Measurements from ENCODE around the gene LDLRAD1.
"Not testable (repeated sequence)": the region's sequence is repeated elsewhere in the genome, so short reads cannot be mapped to it uniquely, and the experiment has no call there.

Gene LDLRAD1

DNA sequence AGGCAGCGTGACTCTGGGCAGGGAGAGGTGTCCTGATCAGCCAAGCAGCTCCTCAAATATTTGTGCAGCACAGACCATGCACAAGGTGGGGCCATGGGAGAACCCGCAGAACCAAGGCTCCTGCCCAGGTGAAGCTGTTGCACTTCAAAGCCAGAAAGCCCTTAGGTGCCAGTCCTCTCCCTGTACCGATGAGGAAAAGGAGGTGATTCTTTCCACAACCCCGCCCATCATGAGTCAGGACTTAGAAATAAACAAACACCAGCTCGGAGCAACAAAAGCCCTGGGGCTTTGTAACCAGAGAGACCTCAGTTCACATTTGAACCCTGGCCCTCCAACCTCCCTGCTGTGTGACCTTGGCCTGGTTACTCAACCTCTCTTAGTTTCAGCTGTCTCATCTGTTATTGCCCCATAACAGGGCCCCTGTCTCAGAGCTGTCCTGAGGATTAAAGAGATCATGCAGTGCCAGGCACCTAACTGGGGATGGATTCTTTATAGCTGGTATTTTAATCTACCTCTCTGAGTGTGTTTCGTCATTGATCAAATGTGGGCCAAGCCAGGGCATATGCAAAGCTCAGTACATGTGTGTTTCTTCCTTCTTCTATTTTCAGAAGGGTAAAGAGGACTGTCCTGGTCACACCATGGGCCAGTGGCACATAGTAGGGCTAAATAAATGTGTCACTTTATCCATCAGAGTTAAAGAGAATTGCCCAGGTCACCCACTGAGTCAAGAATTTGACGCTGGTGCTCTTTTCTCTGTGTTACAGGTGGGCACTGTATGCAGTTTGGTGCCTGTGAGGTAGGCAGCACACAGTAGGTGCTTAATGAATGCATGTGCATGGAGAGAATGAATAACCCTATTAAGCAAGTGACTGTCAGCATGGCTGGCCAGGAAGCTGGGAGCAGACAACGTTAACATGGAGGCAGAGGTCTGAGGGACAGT lies 1.4 kb downstream of the LDLRAD1 start:
- DNase-seq = no peak

DNA sequence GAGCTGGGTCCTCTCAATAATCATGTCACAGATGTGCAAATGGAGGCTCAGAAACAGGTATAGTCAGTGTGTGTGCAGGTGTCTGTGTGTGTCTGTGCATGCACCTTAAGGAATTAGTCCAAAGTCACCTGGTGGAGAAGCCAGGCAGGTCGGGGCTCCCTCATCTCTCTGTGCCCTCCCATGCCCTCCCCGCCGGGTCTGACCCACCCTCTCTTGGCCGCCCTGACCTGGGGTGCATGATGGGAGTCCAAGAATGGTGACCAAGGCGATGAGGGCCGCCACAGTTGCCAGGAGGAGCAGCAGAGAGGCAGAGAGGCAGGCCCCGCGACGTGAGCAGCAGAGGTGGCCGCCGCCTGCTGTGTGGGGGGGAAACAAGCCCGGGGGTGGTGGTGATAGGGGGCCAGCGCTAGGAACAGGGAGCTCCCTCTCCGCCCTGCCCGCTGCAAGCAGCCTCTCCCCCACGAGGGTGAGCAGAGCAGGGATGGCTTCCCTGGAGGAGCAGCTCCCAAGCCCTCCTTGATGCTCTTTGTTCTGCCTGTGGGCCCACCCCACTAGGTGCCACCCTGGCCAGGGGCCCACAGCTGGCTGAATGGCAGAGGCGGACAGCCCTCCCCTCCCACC lies 3.9 kb downstream of the LDLRAD1 start:
- no peak for DNase-seq

DNA sequence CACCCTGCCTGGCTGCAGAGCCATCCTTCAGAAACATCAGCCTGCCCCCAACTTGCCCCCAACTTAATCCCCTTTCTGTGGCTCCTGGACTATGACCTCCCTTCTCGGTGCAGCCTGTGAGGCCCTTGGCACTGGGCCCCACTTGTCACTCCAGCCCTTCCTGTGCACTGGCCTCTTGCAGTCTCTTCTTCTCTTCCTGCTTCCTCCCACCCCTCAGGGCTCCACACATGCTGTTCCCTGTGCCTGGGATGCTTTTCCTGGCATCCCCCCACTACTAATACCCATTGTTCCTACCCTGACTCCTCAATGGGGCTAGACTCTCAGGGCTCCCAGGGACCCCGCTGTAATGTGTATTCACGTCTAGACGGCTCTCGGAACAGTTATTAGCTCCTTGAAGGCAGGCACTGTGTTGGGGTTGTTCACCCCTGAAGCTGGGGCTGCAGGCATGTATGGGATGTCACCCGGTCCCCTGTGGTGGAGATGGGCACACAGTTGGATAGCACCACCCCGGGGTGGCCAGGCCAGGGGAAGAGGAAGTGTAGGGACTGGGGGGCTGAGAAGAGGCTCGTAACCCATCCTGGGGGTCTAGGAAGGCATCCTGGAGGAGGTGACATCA lies 4.5 kb downstream of the LDLRAD1 start:
- DNase-seq = no peak

DNA sequence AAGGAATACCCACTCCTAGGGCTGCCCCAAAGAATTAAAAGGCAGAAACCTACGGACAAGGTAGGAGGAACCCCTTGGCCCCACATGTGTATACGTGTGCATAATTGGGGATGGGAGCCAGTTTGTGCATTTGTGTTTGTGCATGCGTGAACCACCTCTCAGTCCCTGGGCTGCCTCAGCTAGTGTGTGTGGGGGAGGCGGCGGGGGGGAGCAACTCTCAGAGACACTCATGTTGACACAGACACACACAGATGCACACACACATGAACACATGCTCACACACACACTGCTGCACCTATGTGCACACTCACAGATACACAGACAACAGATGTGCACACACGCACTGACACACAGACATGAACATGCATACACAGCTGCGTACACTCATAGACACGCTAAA lies 5.1 kb downstream of the LDLRAD1 start:
- no peak for DNase-seq

DNA sequence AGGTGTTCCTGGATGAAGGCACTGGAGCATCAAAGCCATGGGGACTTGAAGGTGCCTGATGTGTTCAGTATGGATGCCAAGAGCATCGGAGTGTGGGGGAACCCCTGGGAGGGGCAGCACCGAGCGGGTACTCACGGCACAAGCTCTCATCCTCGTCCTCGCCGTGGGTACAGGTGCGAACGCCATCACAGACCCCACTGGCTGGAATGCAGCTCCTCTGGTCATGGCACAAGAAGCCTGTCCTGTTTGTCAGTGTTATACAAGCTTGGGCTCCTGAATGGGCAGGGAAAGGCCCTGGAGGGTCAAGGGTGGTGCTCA lies 6.0 kb downstream of the LDLRAD1 start:
- DNase-seq = no peak

DNA sequence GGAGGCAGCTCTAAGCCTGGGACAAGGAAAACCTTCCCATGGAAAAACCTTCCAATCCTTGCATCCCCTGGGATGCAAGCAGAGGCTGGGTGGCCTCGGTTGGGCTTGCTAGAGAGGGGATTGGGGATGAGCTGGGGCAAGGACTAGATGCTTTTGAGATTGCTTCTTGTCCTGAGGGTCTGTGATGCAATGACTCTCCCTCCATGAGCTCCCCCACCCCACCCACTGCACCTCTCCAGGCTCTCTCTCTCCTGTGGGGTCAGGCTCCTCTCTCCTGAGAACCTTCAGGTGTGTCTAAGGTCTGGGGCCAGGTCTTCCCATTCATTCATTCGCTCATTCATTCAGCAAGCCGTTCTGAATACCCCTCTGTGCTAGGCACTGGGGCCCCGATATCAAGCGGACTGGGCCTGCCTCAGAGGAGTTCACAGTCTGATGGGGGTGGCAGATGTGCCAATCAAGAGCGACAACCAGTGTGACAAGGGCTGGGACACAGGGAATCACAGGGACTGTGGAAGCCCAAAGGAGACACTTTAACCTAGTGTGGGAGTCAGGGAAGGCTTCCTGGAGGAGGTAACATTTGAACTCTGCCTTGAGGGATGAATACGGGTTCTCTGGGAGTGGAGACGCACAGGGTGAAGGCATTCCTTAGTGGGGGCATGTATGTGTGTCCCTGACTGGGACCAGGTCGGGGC lies 6.5 kb downstream of the LDLRAD1 start:
- DNase-seq = no peak

DNA sequence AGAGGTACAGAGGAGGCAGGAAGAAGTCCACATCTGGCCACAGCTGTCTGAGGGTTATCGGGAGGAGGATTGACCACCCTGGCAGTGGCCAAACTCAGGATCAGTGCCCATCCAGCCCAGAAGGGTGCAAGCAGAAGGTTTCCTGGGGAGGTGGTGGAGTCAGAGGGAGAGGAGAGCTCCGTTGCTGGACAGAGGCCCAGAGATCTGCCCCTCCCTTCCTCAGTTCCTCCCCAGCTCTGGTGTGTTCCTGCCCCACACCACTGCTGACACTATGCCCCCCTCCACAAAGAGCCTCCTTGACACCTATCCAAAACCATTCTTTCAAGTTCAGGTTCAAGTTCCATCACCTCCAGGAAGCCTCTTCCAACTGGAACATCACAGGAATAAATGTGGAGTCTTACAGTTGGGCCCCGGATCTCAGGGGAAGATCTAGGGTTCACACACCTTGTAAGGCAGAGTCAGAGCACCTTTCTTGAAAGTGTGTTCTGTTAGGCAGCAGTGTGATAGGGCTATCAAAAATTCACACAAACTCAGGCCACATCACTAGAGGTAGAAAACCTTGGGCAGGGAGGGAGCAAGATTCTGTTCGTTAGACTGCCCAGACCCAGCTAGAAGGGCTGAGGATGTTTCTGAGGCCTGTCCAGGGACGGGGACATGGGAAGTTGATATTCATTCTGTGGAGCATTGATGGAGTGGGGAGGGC lies 7.4 kb downstream of the LDLRAD1 start:
- no peak for DNase-seq

DNA sequence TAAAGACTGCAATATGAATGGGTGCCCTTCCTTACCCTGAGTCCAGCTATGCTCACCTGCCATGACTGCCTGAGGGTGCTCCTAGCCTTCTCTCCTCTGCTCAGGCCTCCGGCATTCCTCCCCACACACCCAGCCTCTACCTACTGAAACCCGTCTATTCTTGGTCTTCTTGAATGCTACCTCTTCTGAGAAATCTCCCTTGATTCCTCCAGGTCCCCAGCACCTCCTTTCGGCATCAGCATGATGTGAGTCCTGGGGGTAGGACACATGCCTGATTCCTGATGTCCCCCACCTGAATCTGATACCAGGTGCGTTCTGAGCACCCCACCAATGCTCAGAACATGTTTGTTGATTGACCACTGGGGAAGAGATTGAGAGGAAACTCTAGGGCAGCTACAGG lies 8.6 kb downstream of the LDLRAD1 start:
- no peak for DNase-seq

DNA sequence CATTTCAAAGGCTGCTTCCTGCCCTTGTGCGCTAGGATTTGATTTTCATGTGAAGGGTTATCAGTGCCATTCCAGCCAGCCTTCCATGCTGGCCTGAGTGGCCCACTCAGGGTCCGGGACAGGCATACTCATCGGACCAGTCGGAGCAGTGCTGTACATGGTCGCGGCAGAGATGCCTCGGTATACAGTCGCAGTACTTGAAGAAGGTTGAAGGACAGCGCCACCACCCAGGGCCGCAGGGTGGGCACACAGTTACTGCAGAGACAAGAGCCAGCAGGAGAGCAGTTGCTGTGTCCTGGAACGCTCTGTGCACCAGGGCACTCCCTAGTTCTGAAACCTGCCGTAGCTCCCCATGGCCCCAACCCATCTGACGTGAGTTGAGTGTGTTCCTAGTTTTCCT lies 9.1 kb downstream of the LDLRAD1 start:
- no peak for DNase-seq

DNA sequence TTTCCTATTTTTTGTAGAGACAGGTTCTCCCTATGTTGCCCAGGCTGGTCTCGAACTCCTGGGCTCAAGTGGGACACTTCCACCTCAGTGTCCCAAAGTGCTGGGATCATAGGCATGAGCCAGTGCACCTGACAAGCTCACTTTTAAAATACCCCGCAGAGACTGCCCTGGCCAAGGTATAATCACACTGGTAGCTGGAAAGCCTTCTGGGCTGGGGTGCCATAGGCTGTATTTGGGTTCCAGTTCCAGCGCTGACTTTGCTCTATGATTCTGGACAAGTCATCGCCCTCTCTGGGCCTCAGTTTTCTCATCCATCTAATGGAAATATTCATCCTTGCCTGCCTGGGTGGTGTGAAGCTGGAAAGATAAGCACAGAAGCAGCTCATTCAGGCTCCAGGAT lies 10.4 kb downstream of the LDLRAD1 start:
- no peak for DNase-seq

DNA sequence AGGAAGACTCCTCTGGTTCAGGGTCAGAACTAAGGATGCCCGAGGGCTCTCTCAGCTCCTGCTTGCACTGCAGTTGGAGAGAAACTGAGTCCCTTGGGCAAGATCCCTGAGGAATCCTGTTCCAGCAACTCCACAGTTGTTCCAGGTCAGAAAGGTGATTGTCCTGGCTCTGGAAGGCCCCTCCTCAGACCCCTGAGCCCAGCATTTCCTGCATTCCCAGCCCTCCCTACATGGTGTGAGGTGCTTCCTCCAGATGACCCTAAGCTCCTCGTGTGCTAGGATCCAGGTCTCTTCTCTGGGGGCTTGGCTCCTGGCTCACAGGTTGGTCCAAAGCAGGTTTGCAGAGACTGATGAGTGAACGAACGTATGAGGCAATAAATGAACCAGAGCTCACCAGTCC lies 11.5 kb downstream of the LDLRAD1 start:
- DNase-seq = no peak

DNA sequence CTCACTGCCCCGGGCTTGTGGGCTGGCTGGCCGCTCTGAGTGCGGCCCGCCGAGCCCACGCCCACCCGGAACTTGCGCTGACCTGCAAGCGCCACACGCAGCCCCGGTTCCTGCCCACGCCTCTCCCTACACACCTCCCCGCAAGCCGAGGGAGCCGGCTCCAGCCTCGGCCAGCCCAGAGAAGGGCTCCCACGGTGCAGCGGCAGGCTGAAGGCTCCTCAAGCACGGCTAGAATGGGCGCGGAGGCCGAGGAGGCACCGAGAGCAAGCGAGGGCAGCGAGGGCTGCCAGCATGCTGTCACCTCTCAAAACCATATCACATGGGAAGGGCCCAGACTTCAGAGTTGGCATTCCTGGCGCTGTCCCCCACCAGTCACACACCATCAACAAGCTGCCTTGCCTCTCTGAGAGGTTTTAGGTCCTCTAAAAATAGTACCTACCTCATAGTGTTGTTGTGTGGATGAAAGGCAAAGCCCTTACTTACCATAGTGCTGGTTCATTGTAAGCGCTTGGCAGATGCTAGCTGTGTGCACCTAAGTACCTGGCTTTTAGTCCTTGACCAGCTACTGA lies 13.4 kb downstream of the LDLRAD1 start:
- no peak for DNase-seq

DNA sequence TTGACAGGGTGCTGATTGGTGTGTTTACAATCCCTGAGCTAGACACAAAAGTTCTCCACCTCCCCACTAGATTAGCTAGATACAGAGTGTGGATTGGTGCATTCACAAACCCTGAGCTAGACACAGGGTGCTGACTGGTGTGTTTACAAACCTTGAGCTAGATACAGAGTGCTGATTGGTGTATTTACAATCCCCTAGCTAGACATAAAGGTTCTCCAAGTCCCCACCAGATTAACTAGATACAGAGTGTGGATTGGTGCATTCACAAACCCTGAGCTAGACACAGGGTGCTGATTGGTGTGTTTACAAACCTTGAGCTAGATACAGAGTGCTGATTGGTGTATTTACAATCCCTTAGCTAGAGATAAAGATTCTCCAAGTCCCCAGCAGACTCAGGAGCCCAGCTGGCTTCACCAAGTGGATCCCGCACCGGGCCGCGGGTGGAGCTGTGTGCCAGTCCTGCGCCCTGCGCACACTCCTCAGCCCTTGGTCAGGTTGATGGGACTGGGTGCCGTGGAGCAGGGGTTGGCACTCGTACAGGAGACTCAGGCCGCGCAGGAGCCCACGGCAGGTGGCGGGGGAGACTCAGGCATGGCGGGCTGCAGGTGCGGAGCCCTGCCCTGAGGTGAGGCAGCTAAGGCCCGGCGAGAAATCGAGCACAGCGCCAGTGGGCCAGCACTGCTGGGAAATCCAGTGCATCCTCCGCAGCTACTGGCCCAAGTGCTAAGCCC lies 14.1 kb downstream of the LDLRAD1 start:
- not testable (repeated sequence) for DNase-seq

DNA sequence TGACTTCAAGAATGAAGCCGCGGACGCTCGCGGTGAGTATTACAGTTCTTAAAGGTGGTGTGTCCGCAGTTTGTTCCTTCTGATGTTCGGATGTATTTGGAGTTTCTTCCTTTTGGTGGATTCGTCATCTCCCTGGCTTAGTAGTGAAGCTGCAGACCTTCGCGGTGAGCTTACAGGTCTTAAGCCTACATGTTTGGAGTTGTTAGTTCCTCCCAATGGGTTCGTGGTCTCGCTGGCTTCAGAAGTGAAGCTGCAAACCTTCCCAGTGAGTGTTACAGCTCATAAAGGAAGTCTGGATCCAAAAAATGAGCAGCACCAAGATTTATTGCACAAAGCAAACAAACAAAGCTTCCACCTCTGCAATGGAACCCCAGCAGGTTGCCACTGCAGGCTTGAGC lies 14.7 kb downstream of the LDLRAD1 start:
- no peak for DNase-seq

DNA sequence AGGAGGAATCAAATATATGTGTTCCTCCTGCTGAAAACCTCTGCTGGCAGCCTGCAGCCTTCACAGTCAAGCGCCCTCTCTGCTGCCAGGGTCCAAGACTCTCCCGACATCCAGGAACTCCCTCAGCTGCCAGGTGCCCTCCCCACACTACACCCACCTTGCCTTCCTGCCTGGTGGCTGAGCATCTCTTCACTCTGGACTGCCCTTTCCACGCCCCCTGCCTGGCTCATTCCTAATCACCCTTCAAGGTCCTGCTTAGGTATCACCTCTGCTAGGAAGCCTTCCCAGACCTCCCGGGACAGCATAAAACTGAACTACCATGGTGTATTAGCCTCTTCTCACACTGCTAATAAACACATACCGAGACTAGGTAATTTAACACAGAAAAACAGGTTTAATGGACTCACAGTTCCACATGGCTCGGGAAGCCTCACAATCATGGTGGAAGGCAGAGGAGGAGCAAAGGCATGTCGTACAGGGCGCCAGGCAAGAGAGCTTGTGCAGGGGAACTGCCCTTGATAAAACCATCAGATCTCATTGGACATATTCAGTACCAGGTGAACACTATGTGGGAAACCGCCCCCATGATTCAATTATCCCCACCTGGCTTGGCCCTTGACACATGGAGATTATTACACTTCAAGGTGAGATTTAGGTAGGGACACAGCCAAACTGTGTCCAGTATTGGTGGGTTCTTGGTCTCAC lies 15.3 kb downstream of the LDLRAD1 start:
- DNase-seq = no peak

DNA sequence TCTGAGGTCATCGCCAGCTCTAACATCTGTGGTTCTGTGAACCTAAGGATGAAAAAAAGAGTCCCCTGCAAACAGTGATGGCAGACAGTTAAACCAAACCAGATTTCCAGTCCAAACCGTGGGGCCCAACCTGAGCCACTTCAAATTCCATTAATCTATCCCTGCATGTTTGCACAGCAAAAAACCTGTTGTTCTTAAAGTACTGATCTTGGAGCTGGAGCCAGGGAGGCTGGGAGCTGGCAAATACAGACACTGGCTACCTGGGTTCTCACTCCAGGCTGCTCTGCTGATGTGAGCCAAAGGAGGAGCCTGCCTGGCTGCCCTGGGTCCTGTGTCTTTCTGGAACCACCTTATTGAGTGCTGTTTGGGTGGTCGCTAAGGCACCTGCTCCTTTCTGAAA lies 16.4 kb downstream of the LDLRAD1 start:
- no peak for DNase-seq

DNA sequence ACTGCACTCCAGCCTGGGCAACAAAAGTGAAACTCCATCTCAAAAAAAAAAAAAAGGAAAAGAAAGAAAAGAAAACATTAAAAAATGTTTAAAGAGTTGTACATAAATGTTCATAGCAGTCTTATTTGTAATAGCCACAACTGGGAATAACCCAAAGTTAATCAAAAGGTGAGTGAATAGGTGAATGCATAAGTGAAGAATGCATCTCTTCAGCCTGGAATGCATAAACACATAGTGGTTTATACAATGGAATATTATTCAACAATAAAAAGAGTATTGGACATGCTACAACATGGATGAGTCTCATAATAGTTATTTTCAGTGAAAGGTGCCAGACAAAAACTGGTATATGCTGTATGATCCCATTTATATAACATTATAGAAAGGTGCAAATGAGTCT lies 18.1 kb downstream of the LDLRAD1 start:
- no peak for DNase-seq

DNA sequence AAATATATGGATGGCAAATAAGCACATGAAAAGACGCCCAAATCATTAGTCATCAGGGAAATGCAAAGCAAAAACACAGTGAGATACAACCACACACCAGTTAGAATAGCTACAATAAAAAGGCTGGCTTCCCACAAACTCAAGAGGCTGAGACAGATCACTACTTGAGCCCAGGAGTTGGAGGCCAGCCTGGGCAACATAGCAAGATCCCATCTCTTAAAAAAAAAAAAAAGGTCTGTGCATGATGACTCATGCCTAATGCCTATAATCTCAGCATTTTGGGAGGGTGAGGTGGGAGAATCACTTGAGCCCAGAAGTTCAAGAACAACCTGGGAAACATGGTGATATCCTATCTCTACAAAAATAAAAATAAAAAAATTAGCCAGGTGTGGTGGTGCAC lies 19.8 kb downstream of the LDLRAD1 start:
- no peak for DNase-seq

DNA sequence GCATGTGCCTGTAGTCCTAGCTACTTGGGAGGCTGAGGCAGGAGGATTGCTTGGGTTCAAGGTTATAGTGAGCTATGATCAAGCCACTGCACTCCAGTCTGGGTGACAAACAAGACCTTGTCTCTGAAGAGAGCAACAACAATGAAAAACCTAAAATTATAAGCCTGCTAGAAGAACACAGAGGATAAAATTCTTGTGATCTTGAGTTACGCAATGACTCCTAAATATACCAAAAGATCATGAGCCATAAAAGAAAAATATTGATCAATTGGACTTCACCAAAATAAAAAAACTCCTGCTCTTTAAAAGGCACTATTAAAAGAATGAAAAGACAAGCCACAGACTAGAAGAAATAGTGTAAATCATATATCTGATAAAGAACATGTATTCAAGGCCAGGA lies 22.3 kb downstream of the LDLRAD1 start:
- no peak for DNase-seq

DNA sequence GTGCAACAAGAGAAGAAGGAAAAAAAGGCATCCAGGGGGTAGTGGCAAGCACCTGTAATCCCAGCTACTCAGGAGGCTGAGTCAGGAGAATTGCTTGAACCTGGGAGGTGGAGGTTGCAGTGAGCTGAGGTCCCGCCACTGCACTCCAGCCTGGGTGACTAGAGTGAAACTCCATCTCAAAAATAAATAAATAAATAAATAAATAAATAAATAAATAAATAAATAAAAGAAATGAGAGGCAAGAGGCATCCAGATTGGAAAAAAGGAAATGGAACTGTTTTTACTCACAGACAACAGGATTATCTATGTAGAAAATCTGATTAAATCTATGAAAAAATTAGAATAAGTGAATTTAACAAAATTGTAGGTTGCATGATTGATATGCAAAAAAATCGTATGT lies 23.5 kb downstream of the LDLRAD1 start:
- not testable (repeated sequence) for DNase-seq
